ENCODE measurements around the gene ATP5F1C.
"Not testable (repeated sequence)": the region's sequence is repeated elsewhere in the genome, so short reads cannot be mapped to it uniquely, and the experiment has no call there.

Gene ATP5F1C

DNA sequence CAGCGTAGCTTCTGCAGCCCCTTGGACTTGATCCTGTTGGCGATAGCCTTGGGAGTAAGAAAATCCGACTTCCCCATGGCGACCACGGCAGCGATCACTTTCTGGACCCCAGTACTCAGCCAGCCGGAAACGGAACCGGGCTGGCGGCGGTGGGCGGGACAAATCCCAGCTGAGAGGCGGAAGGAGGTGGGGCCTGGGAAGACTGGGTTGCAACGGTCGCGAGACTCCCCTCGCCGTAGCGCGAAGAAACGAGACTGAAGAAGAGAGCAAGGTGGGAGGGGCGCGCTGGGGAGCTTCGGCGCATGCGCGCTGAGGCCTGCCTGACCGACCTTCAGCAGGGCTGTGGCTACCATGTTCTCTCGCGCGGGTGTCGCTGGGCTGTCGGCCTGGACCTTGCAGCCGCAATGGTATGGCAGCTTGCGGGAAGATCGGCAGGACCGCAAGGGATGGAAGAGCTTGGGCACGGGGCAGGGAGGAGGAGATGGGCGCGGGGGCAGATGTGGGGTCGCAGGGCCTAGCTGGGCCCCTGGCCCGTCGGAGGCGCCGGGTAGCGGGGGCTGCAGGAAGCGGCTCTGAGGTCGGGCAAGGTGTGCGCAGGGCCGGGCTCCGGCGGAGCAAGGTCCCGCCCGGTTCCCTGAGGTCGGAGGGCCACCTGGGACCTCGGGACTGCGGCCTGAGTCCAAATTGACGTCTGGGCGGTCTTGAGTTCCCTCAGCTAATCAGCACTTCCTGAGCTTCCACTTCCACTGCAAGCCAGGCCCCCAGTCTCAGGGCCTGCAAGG is at the start of gene ATP5F1C, which contains the start of gene KIN:
Gene ATP5F1C (plus strand): TSS at position 321 of the 782 bp plus-strand sequence. CDS start 31 bp downstream, at position 352.
Gene KIN (minus strand): TSS at position 137 of the 782 bp plus-strand sequence. CDS start 60 bp downstream, at position 77.
- DNase-seq = peak; percentile 94 to 97 (median 96)

DNA sequence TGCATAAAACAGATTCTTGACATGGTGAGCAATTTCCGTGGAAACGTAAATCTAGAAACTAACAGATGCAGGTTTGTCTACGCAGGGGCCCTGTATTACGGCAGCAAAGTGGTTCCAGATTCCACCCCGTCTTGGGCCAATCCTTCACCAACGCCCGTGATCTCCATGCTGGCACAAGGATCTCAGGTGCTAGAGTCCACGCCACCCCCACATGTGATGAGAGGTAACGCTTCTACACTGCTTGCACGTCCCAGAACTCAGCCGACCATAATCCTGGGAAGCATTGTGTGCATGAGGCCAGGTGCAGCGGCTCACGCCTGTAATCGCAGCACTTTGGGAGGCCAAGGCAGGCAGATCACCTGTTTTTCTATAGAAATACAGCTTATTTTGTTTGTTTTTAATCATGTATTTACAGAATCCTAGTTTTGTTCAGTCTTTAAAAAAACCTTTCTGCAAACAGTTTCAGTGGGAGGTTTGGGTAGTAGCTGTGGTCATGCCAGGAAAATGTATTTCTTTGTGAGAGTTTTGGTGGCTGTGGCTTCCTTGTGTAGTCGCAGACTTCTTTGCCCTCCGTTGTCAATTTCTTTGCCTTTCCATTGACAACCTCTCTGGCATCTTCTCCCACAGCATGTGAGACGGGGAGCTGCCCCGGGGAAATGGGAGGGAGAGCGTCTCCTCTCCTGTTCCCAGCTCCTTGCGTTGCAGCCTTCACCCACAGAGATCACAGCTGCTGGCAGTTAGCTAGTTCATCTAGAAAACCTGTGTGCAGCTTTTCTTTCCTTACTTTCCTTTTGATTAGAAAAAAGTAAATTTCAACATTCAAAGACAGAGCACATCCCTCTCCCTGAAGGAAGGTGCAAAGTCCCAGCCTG is 49.2 kb upstream of the ATP5F1C start:
- no peak for DNase-seq

DNA sequence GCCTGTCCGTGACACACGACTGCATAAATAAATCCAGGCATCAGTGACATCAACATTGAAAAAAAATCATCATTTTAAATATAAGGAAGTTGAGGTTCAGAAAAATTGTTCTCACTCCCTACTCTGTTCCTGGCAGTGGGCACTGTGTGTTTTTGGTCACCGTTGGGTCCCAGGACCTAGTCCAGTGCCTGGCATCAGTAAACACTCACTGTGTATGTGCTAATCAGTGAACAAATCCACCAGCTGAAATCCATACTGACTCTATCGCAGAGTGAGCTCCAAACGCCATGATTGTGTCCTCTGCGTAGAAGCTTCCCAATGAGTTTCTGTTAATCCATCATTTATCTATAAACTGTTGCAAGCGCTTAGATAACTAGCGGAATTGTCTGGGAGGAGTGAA is 43.7 kb upstream of the ATP5F1C start:
- DNase-seq = no peak

DNA sequence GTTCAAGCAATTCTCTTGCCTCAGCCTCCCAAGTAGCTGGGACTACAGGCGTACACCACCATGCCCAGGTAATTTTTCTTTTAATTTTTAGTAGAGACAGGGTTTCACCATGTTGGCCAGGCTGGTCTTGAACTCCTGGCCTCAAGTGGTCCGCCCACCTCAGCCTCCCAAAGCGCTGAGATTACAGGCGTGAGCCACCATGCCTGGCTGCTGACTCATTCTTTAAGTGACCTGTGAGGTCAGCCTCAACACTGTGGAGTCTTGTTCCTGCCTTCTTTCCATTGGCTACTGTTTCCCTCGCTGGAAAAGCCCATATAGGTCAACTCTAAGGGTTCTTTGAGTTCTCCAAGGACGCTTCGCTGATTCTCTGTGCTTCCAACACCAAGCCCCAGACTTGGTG is 39.3 kb upstream of the ATP5F1C start:
- DNase-seq = not testable (repeated sequence)

DNA sequence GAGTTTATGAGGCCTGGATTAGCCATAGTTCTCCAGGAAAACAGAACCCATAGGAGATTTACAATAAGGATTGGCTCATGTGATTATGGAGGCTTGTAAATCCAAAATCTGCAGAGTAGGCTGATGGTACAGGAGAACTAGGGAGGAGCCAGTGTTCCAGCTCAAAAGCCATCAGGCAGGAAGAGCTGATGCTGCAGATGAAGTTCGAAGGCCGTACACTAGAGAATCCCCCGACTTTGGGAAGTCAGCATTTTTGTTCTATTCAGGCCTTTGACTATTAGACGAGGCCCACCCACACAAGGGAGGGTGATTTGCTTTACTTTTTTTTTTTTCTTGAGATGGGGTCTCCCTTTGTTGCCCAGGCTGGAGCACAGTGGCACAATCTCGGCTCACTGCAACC is 37.8 kb upstream of the ATP5F1C start:
- no peak for DNase-seq

DNA sequence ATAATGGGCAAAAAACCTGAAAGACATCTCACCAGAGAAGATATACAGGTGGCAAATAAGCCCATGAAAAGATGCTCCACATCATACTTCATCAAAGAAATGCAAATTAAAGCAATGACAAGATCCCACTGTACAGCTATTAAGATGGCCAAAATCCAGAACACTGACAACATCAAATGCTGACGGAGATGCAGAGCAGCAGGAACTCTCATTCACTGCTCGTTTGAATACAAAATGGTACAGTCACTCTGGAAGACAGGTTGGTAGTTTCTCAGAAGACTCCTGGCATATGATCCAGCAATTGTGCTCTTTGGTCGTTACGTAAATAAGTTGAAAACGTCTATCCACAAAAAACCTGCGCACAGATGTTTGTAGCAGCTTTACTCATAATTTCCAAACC is 35.7 kb upstream of the ATP5F1C start:
- no peak for DNase-seq

DNA sequence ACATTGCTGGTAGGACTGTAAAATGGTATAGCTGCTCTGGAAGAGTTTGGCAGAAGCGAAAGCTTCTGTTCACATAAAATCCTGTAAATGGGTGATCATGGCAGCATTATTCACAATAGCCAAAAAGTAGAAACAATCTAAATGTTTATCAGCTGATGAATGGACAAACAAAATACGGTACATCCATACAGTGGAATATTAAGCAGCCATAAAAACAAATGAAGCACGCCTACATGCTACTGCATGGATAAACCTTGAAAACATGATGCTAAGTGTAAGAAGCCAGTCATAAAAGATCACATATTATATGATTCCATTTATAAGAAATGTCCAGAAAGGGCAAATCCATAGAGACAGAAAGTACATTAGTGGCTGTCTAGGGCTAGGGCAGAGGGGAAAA is 32.9 kb upstream of the ATP5F1C start:
- no peak for DNase-seq

DNA sequence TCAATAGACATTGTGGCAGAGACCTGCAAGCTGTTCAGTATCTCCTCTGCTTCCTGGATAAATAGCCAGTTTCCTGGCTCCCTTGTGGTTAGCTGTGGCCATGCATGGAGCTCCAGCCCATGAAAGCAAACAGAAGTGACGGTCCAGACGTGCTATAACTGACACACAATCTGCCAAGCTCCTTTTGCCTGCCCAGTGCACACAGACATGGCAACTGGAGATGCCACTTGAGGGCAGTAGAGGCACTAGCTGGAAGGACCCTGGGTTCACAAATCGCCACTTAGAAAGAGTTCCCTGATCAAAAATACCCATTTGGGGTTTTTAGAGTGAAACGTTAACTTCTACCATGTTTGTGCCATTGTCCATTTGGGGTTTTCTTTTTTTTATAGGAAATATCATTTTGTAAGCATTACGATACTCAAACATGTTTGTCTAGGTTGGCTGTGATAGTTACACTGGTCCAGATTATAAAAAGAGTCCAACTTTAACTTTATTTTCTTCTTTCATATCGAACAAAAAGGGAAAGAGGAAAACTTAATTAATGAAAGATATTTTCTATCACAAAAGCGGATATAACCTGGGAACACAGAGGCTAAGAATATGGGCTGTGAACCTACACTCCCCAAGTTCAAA is 31.5 kb upstream of the ATP5F1C start:
- peak in 2 of 6 experiments; percentile 3 to 12 for DNase-seq

DNA sequence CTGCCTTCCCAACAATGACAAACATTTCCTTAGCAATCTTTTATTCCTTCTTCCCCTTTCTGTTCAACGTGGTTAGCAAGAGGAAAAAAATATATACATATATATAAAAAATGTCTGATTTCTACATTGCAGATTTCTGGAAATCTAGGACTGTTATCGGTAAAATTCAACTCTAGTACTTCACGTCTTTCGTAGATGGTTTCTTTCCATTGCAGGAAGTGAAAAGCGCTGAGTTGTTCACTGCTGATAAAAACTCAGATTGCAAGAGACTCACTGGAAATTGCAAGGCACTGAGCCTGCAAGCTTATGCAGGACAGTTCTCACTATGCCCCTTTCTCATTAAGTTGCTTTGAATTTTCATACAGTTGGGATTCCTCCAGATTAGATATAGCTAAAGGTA is 24.0 kb upstream of the ATP5F1C start:
- no peak for DNase-seq

DNA sequence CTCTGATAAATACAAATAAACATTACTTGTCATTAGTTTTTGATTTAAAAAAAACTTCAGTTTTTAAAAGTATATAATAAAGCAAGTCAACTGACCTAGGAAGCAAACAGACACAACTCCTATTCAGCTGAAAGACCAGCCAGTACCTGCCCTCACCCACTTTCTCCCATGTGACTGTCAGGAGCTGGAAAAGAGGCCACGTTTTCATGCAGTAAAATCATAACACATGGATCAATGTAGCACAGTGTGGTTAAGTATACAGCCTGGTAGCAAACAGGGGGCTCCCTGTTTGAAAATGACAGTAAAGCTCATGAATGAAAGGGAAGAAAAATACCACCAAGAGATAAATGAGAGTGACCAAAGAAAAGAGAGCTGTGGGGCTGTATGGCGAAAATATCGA is 21.7 kb upstream of the ATP5F1C start:
- DNase-seq = no peak

DNA sequence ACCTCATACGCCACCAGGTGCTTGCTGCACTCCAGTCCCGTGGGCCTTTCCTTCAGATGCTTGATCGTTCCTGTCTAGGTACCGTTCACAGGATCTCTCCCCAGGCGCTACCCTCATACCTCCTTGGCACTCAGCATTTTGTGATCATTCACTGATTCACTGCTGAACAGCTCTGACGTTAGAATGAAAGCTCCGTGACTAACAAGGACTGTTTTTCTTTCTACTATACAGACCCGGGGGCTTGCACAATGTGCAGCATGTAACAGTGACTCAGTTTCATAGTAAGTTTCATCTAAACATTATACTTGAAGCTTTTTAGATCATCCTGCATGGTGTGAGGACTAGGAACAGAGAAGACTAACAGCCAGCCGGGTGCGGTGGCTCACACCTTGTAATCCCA is 20.8 kb upstream of the ATP5F1C start:
- DNase-seq = no peak

DNA sequence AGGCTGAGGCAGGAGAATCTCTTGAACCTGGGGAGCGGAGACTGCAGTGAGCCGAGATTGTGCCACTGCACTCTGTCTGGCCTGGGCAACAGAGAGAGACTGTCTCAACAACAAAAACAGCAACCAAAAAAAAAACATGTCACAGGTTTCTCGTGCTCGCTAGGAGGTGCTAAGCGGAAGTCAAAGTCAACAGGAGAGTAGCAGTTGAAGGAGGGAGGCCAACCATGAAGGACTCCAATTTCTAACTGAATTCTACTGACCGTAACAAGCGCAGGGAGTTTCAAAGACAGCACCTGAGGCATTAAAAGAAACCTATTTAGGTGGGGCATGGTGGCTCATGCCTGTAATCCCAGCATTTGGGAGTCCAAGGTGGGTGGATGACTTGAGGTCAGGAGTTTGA is 19.6 kb upstream of the ATP5F1C start:
- no peak for DNase-seq

DNA sequence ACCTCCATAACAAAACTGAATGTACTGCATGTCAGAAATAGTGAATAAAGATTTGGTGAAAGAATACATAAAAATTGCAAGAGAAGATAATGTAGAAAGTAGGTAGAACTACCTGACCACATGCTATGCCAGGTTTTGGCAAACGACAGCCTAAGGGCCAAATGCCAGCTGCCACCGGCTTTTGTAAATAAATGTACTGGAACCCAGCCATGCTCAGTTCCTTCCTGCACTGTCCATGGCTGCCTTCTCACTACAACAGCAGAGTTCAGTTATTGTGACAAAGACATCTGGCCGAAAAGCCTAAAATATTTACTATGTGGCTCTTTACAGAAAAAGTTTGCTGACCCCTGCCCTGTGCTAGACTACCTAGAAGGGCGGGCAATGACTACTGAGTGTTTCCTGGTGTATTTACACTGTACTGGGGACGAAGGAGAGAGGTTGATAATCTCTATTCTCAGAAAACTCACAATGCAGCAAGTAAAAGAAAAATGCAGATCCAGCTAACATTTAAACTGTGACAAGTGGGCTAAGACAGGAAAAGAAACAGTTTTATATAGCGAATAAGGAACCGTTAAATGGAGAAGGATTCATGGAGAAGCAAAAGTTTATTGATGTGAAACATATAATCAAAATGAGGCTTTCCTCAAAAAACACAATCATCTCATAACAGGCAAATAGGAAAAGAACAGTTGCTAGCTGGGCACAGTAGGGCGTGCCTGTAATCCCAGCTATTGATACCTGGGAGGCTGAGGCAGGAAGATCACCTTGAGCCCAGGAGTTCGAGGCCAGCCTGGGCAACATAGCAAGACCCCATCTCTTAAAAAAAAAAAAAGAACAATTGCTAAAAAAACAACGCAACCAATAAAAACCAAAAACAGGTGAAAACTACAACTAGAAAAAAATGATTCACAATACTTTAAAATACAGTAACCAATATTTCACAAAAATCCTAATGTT is 13.9 kb upstream of the ATP5F1C start:
- DNase-seq = no peak

DNA sequence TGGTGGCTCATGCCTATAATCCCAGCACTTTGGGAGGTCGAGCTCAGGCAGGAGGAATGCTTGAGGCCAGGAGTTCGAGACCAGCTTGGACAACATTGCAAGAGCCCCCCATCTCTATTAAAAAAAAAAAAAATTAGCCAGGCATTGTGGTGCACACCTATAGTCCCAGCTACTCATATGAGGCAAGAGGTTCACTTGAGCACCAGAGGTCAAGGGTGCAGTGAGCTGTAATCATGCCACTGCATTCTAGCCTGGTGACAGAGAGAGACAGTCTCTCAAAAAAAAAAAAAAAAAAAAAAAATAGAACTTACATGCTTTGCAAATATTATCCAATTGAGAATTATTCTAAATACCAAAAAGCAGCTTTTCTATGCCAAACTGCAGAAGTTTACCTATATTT is 11.2 kb upstream of the ATP5F1C start:
- DNase-seq = no peak

DNA sequence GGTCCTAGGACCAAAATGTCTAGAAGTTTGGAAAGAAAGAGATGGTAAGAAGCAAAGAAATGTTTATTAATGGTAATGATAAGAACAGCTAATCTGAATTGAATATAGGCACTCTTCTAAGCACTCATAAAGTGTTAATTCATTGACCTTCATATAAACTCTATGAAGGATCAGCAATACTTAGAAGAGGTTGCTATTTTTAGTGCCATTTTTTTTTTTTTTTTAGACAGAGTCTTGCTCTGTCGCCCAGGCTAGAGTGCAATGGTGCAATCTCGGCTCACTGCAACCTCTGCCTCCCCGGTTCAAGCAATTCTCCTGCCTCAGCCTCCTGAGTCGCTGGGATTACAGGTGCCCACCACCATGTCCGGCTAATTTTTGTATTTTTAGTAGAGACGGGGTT is 5.8 kb upstream of the ATP5F1C start:
- DNase-seq = not testable (repeated sequence)

DNA sequence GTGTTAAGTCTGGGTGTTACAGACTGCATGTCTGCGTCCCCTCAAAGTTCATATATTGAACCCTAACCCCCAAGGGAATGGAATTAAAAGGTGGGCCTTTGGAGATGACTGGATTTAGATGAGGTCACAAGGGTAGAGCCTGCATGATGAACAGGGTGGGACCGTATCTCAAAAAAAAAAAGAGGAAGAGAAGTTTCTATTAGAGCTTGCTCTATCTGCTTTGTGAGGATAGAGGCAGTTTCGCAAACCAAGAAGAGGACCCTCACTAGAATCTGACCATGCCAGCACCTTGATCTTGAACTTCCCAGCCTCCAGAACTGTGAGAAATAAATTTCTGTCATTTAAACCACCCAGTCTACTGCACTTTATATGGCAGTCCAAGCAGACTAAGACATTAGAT is 1.5 kb upstream of the ATP5F1C start:
- no peak for DNase-seq

DNA sequence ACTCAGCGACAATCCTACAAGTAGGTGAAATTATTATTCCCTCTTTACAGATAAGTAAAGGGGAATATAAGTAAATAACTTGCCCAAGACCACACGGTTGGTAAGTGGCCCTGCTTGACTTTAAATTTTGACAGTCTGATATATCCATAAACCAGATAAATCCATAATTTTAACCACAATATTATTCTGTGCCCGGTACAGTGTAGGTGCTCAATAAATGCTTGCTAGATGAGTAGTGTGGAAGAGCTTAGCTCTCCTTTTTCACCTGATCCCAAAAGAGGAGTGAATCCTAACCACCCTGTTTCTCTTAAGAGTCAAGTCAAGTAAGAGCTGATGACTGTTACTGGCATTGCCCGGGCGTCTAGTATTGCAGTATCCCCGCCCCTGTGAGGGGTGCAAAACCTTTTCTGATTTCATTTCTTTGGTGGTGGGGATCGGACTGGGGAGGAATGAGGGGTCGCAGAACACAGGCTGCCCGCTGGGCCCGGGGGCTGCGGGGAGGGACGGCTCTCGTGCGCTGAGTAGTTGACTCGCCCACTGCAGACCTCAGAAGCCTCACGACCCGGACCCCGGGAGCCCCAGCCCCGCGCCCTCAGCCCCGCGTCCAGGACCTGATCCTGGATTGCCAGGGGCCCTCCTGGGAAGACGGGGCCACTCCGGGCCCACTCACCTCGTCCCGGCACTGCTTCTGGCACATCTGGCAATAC is 674 bp upstream of the ATP5F1C start:
- DNase-seq = peak in 1 of 6 experiments; percentile 33

DNA sequence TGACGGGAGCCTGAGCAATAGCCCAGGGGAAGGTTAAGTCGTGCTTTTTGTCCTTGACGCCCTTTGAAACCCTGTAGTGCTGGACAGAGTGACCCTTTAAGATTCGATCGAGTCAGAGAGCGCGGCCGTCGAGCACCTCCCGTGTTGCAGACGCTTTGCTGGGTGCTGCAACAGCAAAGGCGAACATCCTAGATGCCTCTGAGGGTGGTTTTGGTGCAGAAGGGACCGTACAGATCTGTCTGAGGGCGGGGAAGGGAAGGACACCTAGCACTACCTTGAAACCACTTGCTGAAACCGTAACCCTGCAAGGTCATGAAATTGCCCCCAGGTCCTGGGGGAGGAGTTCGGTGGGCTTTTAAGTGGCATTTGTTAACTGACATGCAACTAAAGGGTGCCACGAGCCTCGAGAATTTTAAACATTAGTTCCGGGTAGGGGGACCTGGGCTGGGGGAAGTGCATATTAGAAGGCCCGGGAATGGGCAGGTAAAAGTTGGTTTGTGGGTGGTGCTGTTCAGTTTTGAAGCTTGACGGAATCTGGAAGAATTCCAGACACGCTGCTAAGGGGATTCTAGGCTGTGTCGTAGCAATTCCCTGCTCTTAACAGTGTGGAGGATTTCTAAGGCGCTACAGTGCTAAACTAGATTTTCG is 786 bp downstream of the ATP5F1C start:
- no peak for DNase-seq

DNA sequence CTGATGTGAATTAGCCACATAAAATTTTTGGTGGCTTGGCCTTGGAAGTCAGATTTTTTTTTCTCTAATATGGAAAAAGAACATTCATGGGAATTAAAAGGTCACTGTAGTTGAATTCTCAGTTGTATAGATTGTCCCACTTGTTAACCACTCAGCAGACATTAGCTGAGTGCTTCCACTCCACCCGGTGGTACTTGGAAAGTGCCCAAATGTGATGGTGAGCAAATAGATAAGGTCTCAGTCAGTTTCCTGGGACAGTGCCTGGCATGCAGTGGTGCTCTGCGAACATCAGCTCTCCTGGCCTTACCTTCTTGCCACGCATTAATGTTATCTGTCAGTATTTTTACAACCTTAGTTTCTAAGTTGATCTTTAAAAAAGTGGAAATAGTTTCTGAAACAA is 1.4 kb downstream of the ATP5F1C start:
- DNase-seq = no peak

DNA sequence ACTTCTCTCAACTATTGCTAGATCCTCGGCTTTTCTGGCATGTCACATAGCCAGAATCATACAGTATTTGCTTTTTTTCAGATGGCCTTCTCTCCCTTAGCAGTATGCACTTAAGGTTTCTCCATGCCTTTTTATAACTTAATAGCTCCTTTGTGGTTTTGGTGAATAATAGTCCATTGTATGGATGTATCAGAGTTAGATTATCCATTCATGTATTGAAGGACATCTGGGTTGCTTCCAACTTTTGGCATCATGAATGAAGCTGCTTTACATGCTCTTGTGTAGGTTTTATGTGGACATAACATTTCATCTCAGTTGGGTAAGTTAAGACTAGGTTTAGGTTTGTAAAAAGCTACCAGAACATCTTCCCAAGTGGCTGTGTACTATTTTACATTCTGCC is 4.6 kb downstream of the ATP5F1C start:
- no peak for DNase-seq
